B cell (primary cell): ENCODE measurements around the gene EXD3.

Experiments
- EZH2 ChIP-seq: IDR thresholded peaks from 2 replicates; pipeline ENCODE4 v1.6.1; 2012; ENCODE audit warnings: borderline replicate concordance, low read depth, mild to moderate bottlenecking, moderate library complexity, low read length; ENCODE audit not compliant: insufficient read depth, poor library complexity, severe bottlenecking
- TF ChIP-seq, protein P1 (sequence below): fragments of 200-600 bp; IDR thresholded peaks from one replicate; pipeline ENCODE4 v1.8.0; 2022; ENCODE audit warnings: antibody characterized with exemption, mild to moderate bottlenecking

GRCh38 chr9:137310189-137311052 lies 112.5 kb downstream of the EXD3 start:
- TF ChIP-seq, protein P1, sequence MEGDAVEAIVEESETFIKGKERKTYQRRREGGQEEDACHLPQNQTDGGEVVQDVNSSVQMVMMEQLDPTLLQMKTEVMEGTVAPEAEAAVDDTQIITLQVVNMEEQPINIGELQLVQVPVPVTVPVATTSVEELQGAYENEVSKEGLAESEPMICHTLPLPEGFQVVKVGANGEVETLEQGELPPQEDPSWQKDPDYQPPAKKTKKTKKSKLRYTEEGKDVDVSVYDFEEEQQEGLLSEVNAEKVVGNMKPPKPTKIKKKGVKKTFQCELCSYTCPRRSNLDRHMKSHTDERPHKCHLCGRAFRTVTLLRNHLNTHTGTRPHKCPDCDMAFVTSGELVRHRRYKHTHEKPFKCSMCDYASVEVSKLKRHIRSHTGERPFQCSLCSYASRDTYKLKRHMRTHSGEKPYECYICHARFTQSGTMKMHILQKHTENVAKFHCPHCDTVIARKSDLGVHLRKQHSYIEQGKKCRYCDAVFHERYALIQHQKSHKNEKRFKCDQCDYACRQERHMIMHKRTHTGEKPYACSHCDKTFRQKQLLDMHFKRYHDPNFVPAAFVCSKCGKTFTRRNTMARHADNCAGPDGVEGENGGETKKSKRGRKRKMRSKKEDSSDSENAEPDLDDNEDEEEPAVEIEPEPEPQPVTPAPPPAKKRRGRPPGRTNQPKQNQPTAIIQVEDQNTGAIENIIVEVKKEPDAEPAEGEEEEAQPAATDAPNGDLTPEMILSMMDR = no peak
- no peak for TF ChIP-seq EZH2
